HepG2 (cell line): ENCODE measurements around the gene AMN. TPM values are rescaled to one million over a fixed set of nuclear protein-coding genes. Genes with fewer than 3 reads are reported as not detected.

ENCODE experiments used
- ATAC-seq: fragments of 200-7000 bp; cut with Tn5 transposase; 3 replicates; pipeline ENCODE4 v1.9.1; 2020; ENCODE audit warnings: mild to moderate bottlenecking, moderate library complexity
- BruUV-seq: library from RNA; stranded (reverse); fragments of 400-500 nt; replicated peaks from 2 replicates; lab custom pipeline; 2021; lab: Mats Ljungman, UMichigan
- CTCF ChIA-PET: fragments of 300-600 bp; formaldehyde crosslinking; extraction: SDS; loops from one replicate; lab custom pipeline; 2021; ENCODE audit warnings: low total read pairs, inconsistent platforms, low intra/inter-chr PET ratio; lab: Yijun Ruan, JAX
- POLR2A ChIA-PET: fragments of 350-600 bp; sonication (Branson Sonifier 250); formaldehyde crosslinking; loops from one replicate; lab custom pipeline; 2020; ENCODE audit warnings: antibody characterized with exemption, inconsistent platforms; lab: Yijun Ruan, JAX
- DNase-seq: peaks from one replicate; pipeline ENCODE4 v3.0.0-alpha.2; 2015; ENCODE audit warnings: low spot score
- FAIRE-seq: peaks from 3 replicates; lab custom pipeline; 2011; peaks lifted over from hg19 to GRCh38; lab: Jason Lieb, UNC
- H2AFZ ChIP-seq: one replicate; pipeline ENCODE4 v1.6.1; 2011; ENCODE audit warnings: low read length, inconsistent platforms
- H3K27ac ChIP-seq: fragments of 300-600 bp; 3 replicates; pipeline ENCODE4 v1.8.0; 2011; ENCODE audit warnings: mixed run types, mild to moderate bottlenecking, mixed read lengths, low read length, inconsistent platforms; ENCODE audit not compliant: insufficient read depth; ENCODE audit errors: extremely low read length
- H3K27me3 ChIP-seq, 2 experiments: fragments of 200-600 bp in 1 of 2; 2 replicates in 1 of 2; 3 replicates in 1 of 2; pipeline versions ENCODE4 v1.6.0 to v1.8.0; 2011; ENCODE audit warnings: low read length in 2 of 2, mild to moderate bottlenecking in 2 of 2, moderate library complexity in 2 of 2, inconsistent platforms in 1 of 2; ENCODE audit not compliant: insufficient read depth in 2 of 2, control insufficient read depth in 1 of 2
- H3K36me3 ChIP-seq, 2 experiments: fragments of 200-600 bp in 1 of 2; replicated peaks in 1 of 2; 2 replicates in 1 of 2; 3 replicates in 1 of 2; pipeline versions ENCODE4 v1.5.1 to v1.8.0; 2011; ENCODE audit warnings: low read length in 2 of 2, inconsistent platforms in 1 of 2; ENCODE audit not compliant: insufficient read depth in 2 of 2, control insufficient read depth in 1 of 2
- H3K4me1 ChIP-seq: 2 replicates; pipeline ENCODE4 v1.5.1; 2012; ENCODE audit warnings: low read length, inconsistent platforms; ENCODE audit not compliant: insufficient read depth
- H3K4me2 ChIP-seq: 2 replicates; pipeline ENCODE4 v1.6.0; 2011; ENCODE audit warnings: low read depth, low read length, inconsistent platforms
- H3K4me3 ChIP-seq, 3 experiments: fragments of 200-600 bp in 1 of 3; sonication (generic), shearing (Covaris generic) in 1 of 3; replicated peaks in 1 of 3; 2 replicates each; pipeline ENCODE4 v1.5.1; 2011 to 2016; ENCODE audit warnings: low read length in 3 of 3, inconsistent platforms in 2 of 3, low read depth in 2 of 3, mild to moderate bottlenecking in 2 of 3, control low read depth in 1 of 3, mixed read lengths in 1 of 3; ENCODE audit not compliant: insufficient read depth in 1 of 3
- H3K79me2 ChIP-seq: one replicate; pipeline ENCODE4 v1.6.1; 2011; ENCODE audit warnings: low read length, inconsistent platforms; ENCODE audit not compliant: insufficient read depth
- H3K9ac ChIP-seq: 2 replicates; pipeline ENCODE4 v1.6.0; 2011; ENCODE audit warnings: mild to moderate bottlenecking, low read depth, low read length, inconsistent platforms; ENCODE audit not compliant: insufficient read depth
- H3K9me3 ChIP-seq: 2 replicates; pipeline ENCODE4 v1.5.1; 2012; ENCODE audit warnings: mild to moderate bottlenecking, low read length
- H4K20me1 ChIP-seq: 2 replicates; pipeline ENCODE4 v1.6.0; 2011; ENCODE audit warnings: inconsistent platforms, mild to moderate bottlenecking, low read length, moderate library complexity; ENCODE audit not compliant: insufficient read depth
- HNRNPL ChIP-seq: fragments of 200-400 bp; formaldehyde crosslinking; IDR thresholded peaks from 2 replicates; pipeline ENCODE4 v1.6.1; 2017; ENCODE audit warnings: mild to moderate bottlenecking, low read depth, low read length
- MAZ ChIP-seq, 2 experiments: sonication (generic) in 1 of 2; formaldehyde crosslinking in 1 of 2; IDR thresholded peaks; 2 replicates each; pipeline versions ENCODE4 v1.5.0 to v1.6.1; 2012 to 2020; ENCODE audit warnings: low read depth in 2 of 2, mild to moderate bottlenecking in 2 of 2, borderline replicate concordance in 1 of 2, improper control_type of control experiment in 1 of 2, low read length in 1 of 2, missing genetic modification reagents in 1 of 2, moderate library complexity in 1 of 2
- NCOA1 ChIP-seq: sonication (generic); formaldehyde crosslinking; IDR thresholded peaks from 2 replicates; pipeline ENCODE4 v1.9.0; 2021; ENCODE audit warnings: missing genetic modification reagents
- ZBTB20 ChIP-seq: sonication (generic); formaldehyde crosslinking; IDR thresholded peaks from 2 replicates; pipeline ENCODE4 v1.8.1; 2023; ENCODE audit warnings: missing genetic modification reagents, low read depth, mild to moderate bottlenecking, borderline replicate concordance
- ZNF75D ChIP-seq: sonication (generic); formaldehyde crosslinking; IDR thresholded peaks from 2 replicates; pipeline ENCODE4 v1.8.1; 2023; ENCODE audit warnings: missing genetic modification reagents, mild to moderate bottlenecking, borderline replicate concordance
- ZNF788 ChIP-seq: sonication (generic); formaldehyde crosslinking; IDR thresholded peaks from 2 replicates; pipeline ENCODE4 v1.5.0; 2020; ENCODE audit warnings: mild to moderate bottlenecking, missing genetic modification reagents, borderline replicate concordance
- ZNF841 ChIP-seq: sonication (generic); formaldehyde crosslinking; IDR thresholded peaks from 2 replicates; pipeline ENCODE4 v1.8.1; 2023; ENCODE audit warnings: missing genetic modification reagents, borderline replicate concordance
- WGBS: methylation state at CpG from one replicate; pipeline ENCODE4 v1.1.6; 2017; ENCODE audit warnings: low lambda C conversion rate; 5-methylcytosine and 5-hydroxymethylcytosine counted together
- in situ Hi-C: cut with HindIII; loops from 2 replicates; pipeline ENCODE4 v1.10.0; 2017; ENCODE audit warnings: low pct_unique_long_range_greater_than_20kb; ENCODE audit not compliant: extremely low pct_ligation_motif_present
- intact Hi-C: fragments of 100-400 bp; cut with micrococcal nuclease; formaldehyde crosslinking; loops from one replicate; pipeline ENCODE4 v1.10.0; 2022; ENCODE audit not compliant: unreplicated experiment
- polyA plus RNA-seq, 8 experiments: library from polyadenylated mRNA; depleted of rRNA in 3 of 8; stranded (reverse) in 7 of 8; unstranded in 1 of 8; fragments of >200 nt; fragmentation: Illumina TruSeq in 4 of 8; extraction: Trizol in 4 of 8; gene quantifications; 2 replicates each; pipeline versions ENCODE4 v1.2.1 to v1.2.3, GENCODE V29; 2011 to 2016; ENCODE audit warnings: low read depth in 4 of 8, missing spikeins in 1 of 8, mixed read lengths in 1 of 8; ENCODE audit not compliant: insufficient read depth in 1 of 8
- total RNA-seq, 5 experiments: library from RNA; depleted of rRNA; stranded (reverse); fragments of >200 nt; fragmentation: Illumina TruSeq; extraction: Trizol; gene quantifications; 2 replicates each; pipeline ENCODE4 v1.2.3, GENCODE V29; 2016; ENCODE audit warnings: low read depth in 1 of 5
- TF ChIP-seq, protein P1 (sequence below): sonication (generic); formaldehyde crosslinking; IDR thresholded peaks from 2 replicates; pipeline ENCODE4 v1.8.0; 2022; ENCODE audit warnings: mild to moderate bottlenecking, missing genetic modification reagents, moderate library complexity
- TF ChIP-seq, protein P2 (sequence below): sonication (generic); formaldehyde crosslinking; conservative IDR thresholded peaks from 2 replicates; pipeline ENCODE4 v1.4.0; 2020; ENCODE audit warnings: missing genetic modification reagents
- TF ChIP-seq, protein P3 (sequence below): sonication (generic); formaldehyde crosslinking; IDR thresholded peaks from 2 replicates; pipeline ENCODE4 v1.4.0; 2020; ENCODE audit warnings: low read depth, mild to moderate bottlenecking, missing genetic modification reagents

Gene AMN
- total and polyA plus RNA-seq, 2 of the 13 experiments (the other 11 are each of a cell fraction or from before 2014, with no cell fraction given), result 9.8 to 33.1 TPM

DNA sequence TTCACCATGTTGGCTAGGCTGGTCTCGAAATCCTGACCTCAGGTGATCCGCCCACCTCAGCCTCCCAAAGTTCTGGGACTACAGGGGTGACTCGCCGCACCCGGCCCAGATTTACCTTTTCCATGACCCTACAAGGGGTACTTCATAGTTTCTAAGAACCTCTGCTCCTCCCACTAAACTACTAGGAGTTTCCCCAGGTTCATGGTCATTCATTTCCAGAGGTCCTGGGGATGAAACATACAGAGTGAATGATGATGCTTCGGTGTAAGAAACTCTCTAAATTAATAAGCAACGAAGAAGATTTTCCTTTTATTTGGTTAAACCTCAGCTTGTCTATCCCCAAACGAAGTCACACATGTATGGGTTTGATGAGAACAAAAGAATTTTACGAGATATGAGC, 56.9 kb downstream of the AMN start:
- 98% methylated on average over 9 of the region's 9 CpGs for whole genome bisulfite sequencing
- intact Hi-C loops, result no loop called here
- no peak for DNase-seq
- ATAC-seq, result no peak
- Histone ChIP-seq H4K20me1 (no peaks in the 10 kb centered on the region), H3K36me3 (peaks cover 13 to 58% of the 10 kb centered on the region in 2 experiments; a peak in 4 of 5 replicates), H3K27ac (no peak overlapping the region), H3K4me1 (no peaks in the 10 kb centered on the region), H3K4me2 (no peak overlapping the region), H3K9ac (no peak overlapping the region), H2AFZ (no peak overlapping the region), H3K79me2 (no peaks in the 10 kb centered on the region), H3K9me3 (no peaks in the 10 kb centered on the region), H3K4me3 (no peak overlapping the region), H3K27me3 (no peaks in the 10 kb centered on the region; a peak in 1 of 5 replicates)
- TF ChIP-seq, protein P1, sequence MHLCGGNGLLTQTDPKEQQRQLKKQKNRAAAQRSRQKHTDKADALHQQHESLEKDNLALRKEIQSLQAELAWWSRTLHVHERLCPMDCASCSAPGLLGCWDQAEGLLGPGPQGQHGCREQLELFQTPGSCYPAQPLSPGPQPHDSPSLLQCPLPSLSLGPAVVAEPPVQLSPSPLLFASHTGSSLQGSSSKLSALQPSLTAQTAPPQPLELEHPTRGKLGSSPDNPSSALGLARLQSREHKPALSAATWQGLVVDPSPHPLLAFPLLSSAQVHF (CRISPR knock-in tag), result no peak
- no peak for TF ChIP-seq ZNF841
- TF ChIP-seq NCOA1 (CRISPR knock-in tag), result no peak
- no peak for TF ChIP-seq HNRNPL
- TF ChIP-seq ZNF75D (CRISPR knock-in tag), result no peak
- POLR2A ChIA-PET, result no interaction called here
- no TSS peak for BruUV-seq
- no peak for FAIRE-seq
- CTCF ChIA-PET, result no interaction called here
- in situ Hi-C loops, result no loop called here

GRCh38 chr14:102980409-102980810, 57.9 kb downstream of the AMN start:
- Histone ChIP-seq H3K27ac (no peak overlapping the region), H3K4me1 (no peaks in the 10 kb centered on the region), H4K20me1 (no peaks in the 10 kb centered on the region), H3K4me2 (no peak overlapping the region), H3K9ac (no peak overlapping the region), H3K79me2 (no peaks in the 10 kb centered on the region), H3K27me3 (no peaks in the 10 kb centered on the region; a peak in 1 of 5 replicates), H3K9me3 (no peaks in the 10 kb centered on the region), H3K4me3 (no peak overlapping the region), H2AFZ (no peak overlapping the region), H3K36me3 (peaks cover 15 to 60% of the 10 kb centered on the region in 2 experiments; a peak in 4 of 5 replicates)
- intact Hi-C loops (no loop called here), in situ Hi-C loops (no loop called here)
- ATAC-seq (no peak), DNase-seq (no peak), FAIRE-seq (no peak)
- ChIA-PET CTCF (no interaction called here), POLR2A (no interaction called here)
- 100% methylated on average over 8 of the region's 8 CpGs for WGBS
- BruUV-seq, result no TSS peak
- TF ChIP-seq, protein P2, sequence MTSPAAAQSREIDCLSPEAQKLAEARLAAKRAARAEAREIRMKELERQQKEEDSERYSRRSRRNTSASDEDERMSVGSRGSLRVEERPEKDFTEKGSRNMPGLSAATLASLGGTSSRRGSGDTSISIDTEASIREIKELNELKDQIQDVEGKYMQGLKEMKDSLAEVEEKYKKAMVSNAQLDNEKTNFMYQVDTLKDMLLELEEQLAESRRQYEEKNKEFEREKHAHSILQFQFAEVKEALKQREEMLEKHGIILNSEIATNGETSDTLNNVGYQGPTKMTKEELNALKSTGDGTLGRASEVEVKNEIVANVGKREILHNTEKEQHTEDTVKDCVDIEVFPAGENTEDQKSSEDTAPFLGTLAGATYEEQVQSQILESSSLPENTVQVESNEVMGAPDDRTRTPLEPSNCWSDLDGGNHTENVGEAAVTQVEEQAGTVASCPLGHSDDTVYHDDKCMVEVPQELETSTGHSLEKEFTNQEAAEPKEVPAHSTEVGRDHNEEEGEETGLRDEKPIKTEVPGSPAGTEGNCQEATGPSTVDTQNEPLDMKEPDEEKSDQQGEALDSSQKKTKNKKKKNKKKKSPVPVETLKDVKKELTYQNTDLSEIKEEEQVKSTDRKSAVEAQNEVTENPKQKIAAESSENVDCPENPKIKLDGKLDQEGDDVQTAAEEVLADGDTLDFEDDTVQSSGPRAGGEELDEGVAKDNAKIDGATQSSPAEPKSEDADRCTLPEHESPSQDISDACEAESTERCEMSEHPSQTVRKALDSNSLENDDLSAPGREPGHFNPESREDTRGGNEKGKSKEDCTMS (CRISPR knock-in tag), result no peak
- TF ChIP-seq ZBTB20 (no peak), ZNF788 (CRISPR knock-in tag) (no peak), MAZ (IDR thresholded peaks at IDR 0.05; ENCODE audit: borderline replicate concordance, low read depth, low read length) (no peak), MAZ (CRISPR knock-in tag; IDR thresholded peaks at IDR 0.05; ENCODE audit: low read depth) (no peak)
- TF ChIP-seq, protein P3, sequence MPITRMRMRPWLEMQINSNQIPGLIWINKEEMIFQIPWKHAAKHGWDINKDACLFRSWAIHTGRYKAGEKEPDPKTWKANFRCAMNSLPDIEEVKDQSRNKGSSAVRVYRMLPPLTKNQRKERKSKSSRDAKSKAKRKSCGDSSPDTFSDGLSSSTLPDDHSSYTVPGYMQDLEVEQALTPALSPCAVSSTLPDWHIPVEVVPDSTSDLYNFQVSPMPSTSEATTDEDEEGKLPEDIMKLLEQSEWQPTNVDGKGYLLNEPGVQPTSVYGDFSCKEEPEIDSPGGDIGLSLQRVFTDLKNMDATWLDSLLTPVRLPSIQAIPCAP (CRISPR knock-in tag), result no peak
